Activated T-helper 2 cell treated with anti-CD3 and anti-CD28 coated beads, Interferon-gamma antibody, Interleukin-2, Interleukin-4, amounts not matched to agents 10 μg/mL and 5 μg/mL and 100 μg/mL, durations not matched to agents 14 hours and 24 hours and 36 hours (primary cell): ENCODE measurements around the gene PTBP1. TPM values are rescaled to one million over a fixed set of nuclear protein-coding genes. Genes with fewer than 3 reads are reported as not detected.

Experiments used
- DNase-seq: peaks from one replicate; pipeline ENCODE4 v3.0.0; 2021; ENCODE audit warnings: low spot score
- H3K27ac Mint-ChIP-seq: one replicate; pipeline ENCODE4 v1.8.0; 2021; ENCODE audit warnings: mixed read lengths
- H3K27me3 Mint-ChIP-seq: one replicate; pipeline ENCODE4 v1.8.0; 2021; ENCODE audit warnings: low read depth, mixed read lengths
- H3K36me3 Mint-ChIP-seq: one replicate; pipeline ENCODE4 v1.8.0; 2021; ENCODE audit warnings: low read depth, mixed read lengths
- H3K4me1 Mint-ChIP-seq: one replicate; pipeline ENCODE4 v1.8.0; 2021; ENCODE audit warnings: low read depth, mixed read lengths
- H3K4me3 Mint-ChIP-seq: one replicate; pipeline ENCODE4 v1.8.0; 2021; ENCODE audit warnings: low read depth, mild to moderate bottlenecking, moderate library complexity, mixed read lengths
- H3K9me3 Mint-ChIP-seq: one replicate; pipeline ENCODE4 v1.8.0; 2021; ENCODE audit warnings: mixed read lengths
- intact Hi-C: fragments of 100-400 bp; cut with micrococcal nuclease; formaldehyde crosslinking; loops from one replicate; pipeline ENCODE4 v1.15.1; 2023
- total RNA-seq: library from RNA; stranded (reverse); gene quantifications from 2 replicates; pipeline ENCODE4 v1.2.3, GENCODE V29; 2022

PTBP1 gene
- total RNA-seq, 1 donor from 2014 or later, result 739 TPM

DNA sequence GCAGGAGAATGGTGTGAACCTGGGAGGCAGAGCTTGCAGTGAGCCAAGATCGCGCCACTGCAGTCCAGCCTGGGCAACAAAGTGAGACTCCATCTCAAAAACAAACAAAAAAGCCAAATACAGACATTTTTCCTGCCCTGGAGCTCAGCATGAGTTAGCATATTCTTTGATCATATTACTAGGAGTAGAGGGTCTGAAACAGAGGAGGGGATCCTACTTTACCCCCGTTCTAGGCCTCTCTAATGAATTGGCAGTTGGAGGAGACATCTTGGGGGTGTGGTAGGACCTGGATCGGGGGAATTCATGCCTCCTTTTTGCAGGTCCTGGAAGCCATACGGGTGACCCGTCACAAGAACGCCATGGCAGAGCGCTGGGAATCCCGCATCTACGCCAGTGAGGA, 34.1 kb upstream of the PTBP1 start:
- intact Hi-C loops, result no loop called here

DNA sequence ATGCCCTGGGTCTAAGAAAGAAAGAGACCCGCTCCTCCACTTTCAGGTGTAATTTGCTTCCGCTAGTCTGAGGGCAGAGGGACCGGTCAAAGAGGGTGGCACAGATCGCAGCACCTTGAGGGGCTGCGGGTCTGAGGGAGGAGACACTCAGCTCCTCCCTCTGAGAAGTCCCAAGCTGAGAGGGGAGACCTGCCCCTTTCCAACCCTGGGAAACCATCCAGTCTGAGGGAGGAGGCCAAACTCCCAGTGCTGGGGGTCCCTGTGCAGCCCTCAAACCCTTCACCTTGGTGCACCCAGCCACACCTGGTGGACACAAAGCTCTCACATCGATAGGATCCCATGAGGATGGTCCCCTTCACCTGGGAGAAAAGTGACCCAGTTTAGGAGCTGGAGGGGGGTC, 33.4 kb upstream of the PTBP1 start:
- H3K36me3 Mint-ChIP-seq, result no peaks in the 10 kb centered on the region

More for the DNA sequence above, 34.1 kb upstream of the PTBP1 start:
- Mint-ChIP-seq H3K4me1 (no peaks in the 10 kb centered on the region), H3K27ac (no peak overlapping the region), H3K27me3 (no peaks in the 10 kb centered on the region), H3K36me3 (no peaks in the 10 kb centered on the region), H3K9me3 (peaks cover 4% of the 10 kb centered on the region), H3K4me3 (no peak overlapping the region)
- no peak for DNase-seq

DNA sequence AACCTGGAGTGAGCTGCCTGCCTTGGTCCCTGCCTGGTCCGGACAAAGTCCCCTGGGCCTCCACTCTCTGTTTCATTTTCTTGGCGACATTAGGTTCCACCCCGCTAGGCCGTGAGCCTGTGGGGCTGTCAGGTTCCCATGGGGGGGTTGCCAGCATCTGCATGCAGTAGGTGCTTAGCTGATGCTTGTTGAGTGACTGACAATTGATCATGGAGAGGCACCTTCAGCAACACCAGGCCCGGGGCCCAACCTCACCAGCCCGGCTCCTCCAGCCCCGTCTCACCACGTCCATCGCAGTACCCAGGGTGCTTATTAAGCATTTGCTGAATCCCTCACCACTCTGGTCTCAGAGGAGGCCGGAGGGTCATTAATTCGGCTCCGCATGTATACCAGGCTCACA, 33.0 kb upstream of the PTBP1 start:
- no peaks in the 10 kb centered on the region for H3K4me1 Mint-ChIP-seq
- no peak overlapping the region for H3K27ac Mint-ChIP-seq
- intact Hi-C loops, result no loop called here
- H3K4me3 Mint-ChIP-seq, result no peak overlapping the region
- H3K27me3 Mint-ChIP-seq, result no peaks in the 10 kb centered on the region
- no peak for DNase-seq
- peaks cover 4% of the 10 kb centered on the region for H3K9me3 Mint-ChIP-seq
- no peaks in the 10 kb centered on the region for H3K36me3 Mint-ChIP-seq

More for the DNA sequence above, 33.4 kb upstream of the PTBP1 start:
- no peaks in the 10 kb centered on the region for H3K4me1 Mint-ChIP-seq
- intact Hi-C loops, result no loop called here
- H3K27ac Mint-ChIP-seq, result no peak overlapping the region
- H3K27me3 Mint-ChIP-seq, result no peaks in the 10 kb centered on the region
- peaks cover 4% of the 10 kb centered on the region for H3K9me3 Mint-ChIP-seq
- DNase-seq, result no peak
- no peak overlapping the region for H3K4me3 Mint-ChIP-seq

DNA sequence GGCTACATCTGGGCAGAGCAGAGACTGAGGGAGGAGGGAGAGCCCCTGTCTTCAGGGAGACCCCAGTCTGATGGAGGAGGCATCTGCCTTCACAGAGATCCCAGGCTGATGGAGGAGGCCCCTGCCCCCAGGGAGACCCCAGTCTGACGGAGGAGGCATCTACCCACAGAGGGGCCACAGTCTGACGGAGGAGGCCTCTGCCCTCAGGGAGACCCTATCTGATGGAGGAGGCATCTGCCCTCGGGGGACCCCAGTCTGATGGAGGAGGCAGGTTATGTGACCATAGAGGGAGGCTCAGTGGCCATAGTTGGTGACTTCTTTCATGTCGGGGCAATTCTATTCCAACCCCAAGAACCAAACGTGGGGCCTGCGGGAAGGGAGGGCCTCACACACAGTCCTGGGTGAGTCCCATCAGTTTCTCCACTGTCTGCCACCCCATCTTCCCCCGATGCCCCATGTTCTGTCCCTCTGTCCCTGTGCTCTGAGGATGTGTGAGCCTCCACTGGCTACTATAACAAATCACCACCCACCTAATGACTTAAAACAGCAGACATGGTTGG, 32.0 kb upstream of the PTBP1 start:
- no peak overlapping the region for H3K27ac Mint-ChIP-seq
- no peaks in the 10 kb centered on the region for H3K9me3 Mint-ChIP-seq
- DNase-seq, result no peak
- H3K36me3 Mint-ChIP-seq, result no peaks in the 10 kb centered on the region
- intact Hi-C loops, result no loop called here
- no peak overlapping the region for H3K4me3 Mint-ChIP-seq
- peaks cover under 1% of the 10 kb centered on the region for H3K4me1 Mint-ChIP-seq
- H3K27me3 Mint-ChIP-seq, result peaks cover under 1% of the 10 kb centered on the region

DNA sequence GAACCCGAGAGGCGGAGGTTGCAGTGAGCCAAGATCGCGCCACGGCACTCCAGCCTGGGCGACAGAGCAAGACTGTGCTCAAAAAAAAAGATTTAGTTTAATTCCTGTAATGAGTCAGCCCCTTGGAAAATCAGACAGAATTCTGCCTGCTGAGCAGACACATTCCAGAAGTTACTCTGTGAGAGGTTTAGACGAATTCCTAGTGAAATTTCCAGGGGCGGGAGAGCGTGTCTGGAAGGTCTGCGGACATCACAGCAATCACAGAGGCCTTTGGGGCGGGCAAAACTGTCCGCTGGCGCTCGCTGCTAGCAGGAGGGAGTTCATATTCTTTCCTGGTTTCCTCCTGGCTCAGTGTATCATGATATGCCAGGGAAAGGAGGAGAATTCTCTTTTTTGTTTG, 28.8 kb upstream of the PTBP1 start:
- no peak overlapping the region for H3K4me3 Mint-ChIP-seq
- H3K4me1 Mint-ChIP-seq, result peaks cover 2% of the 10 kb centered on the region
- intact Hi-C loops, result no loop called here
- no peak overlapping the region for H3K27ac Mint-ChIP-seq
- H3K36me3 Mint-ChIP-seq, result no peaks in the 10 kb centered on the region
- H3K27me3 Mint-ChIP-seq, result peaks cover 2% of the 10 kb centered on the region
- H3K9me3 Mint-ChIP-seq, result no peaks in the 10 kb centered on the region
- no peak for DNase-seq

DNA sequence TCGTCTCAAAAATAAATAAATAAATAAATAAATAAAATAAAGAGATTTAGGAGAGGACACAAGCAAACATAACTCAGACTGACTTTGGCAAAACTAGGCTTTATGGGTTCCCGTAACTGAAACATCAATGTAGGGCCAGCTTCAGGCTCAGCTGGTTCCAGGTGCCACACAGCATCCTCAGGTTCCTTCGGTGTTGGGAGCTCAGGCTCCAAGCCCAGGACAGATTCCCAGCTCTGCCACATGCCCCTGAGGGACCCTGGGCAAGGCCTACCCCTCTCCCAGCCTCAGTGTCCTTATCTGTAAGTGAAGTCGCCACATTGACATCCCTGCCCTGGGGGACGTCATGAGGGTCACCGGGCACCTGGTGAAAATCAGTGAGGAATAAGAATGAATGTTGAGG, 27.6 kb upstream of the PTBP1 start:
- H3K36me3 Mint-ChIP-seq, result no peaks in the 10 kb centered on the region
- H3K27me3 Mint-ChIP-seq, result peaks cover 2% of the 10 kb centered on the region
- intact Hi-C loops, result loop anchor here (2.0 to 10.0 kb wide), 3 partner anchors 65 to 231 kb away; partner anchors contain the start of gene GRIN3B
- H3K27ac Mint-ChIP-seq, result no peak overlapping the region
- H3K9me3 Mint-ChIP-seq, result no peaks in the 10 kb centered on the region
- no peak for DNase-seq
- peaks cover 2% of the 10 kb centered on the region for H3K4me1 Mint-ChIP-seq
- H3K4me3 Mint-ChIP-seq, result no peak overlapping the region

DNA sequence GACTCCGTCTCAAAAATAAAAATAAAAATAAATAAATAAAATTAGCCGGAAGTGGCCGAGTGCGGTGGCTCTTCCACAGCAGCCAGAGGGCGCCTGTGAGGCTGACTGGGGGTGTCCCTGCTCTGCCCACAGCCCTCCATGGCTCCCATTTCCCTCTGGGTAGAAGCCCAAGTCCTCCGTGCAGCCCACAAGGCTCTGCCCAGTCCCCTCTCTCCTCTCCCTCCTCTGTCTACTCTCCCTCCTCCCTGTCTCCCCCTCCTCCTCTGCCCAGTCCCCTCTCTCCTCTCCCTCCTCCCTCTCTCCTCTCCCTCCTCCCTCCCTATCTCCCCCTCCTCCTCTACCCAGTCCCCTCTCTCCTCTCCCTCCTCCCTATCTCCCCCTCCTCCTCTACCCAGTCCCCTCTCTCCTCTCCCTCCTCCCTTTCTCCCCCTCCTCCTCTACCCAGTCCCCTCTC, 25.9 kb upstream of the PTBP1 start:
- no peaks in the 10 kb centered on the region for H3K36me3 Mint-ChIP-seq
- H3K4me1 Mint-ChIP-seq, result peaks cover 2% of the 10 kb centered on the region
- no peaks in the 10 kb centered on the region for H3K9me3 Mint-ChIP-seq
- no peak overlapping the region for H3K4me3 Mint-ChIP-seq
- H3K27me3 Mint-ChIP-seq, result peaks cover 2% of the 10 kb centered on the region
- intact Hi-C loops, result loop anchor here (2.0 to 10.0 kb wide), 3 partner anchors 63 to 229 kb away; partner anchors contain the start of gene GRIN3B
- DNase-seq, result no peak
- no peak overlapping the region for H3K27ac Mint-ChIP-seq

DNA sequence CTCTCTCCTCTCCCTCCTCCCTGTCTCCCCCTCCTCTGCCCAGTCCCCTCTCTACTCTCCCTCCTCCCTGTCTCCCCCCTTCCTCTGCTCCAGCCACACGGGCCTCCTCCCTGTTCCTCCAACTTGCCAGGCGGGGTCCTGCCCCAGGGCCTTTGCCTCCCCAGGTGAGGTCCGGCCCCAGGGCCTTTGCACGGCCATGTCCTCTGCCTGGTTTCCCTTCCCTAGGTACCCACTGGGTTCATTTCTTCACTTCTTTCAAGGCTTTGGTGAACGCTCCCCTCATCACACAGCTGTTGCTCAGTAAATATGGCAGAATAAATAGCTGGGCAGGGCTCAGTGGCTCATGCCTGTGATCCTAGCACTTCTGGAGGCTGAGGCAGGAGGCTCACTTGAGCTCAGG, 25.2 kb upstream of the PTBP1 start:
- no peak for DNase-seq
- H3K27me3 Mint-ChIP-seq, result peaks cover 2% of the 10 kb centered on the region
- H3K4me3 Mint-ChIP-seq, result no peak overlapping the region
- H3K9me3 Mint-ChIP-seq, result no peaks in the 10 kb centered on the region
- peaks cover 2% of the 10 kb centered on the region for H3K4me1 Mint-ChIP-seq
- no peak overlapping the region for H3K27ac Mint-ChIP-seq
- no peaks in the 10 kb centered on the region for H3K36me3 Mint-ChIP-seq
- intact Hi-C loops, result loop anchor here (10.0 kb wide), 1 partner anchor 63 kb away; no protein-coding TSS in a partner anchor

DNA sequence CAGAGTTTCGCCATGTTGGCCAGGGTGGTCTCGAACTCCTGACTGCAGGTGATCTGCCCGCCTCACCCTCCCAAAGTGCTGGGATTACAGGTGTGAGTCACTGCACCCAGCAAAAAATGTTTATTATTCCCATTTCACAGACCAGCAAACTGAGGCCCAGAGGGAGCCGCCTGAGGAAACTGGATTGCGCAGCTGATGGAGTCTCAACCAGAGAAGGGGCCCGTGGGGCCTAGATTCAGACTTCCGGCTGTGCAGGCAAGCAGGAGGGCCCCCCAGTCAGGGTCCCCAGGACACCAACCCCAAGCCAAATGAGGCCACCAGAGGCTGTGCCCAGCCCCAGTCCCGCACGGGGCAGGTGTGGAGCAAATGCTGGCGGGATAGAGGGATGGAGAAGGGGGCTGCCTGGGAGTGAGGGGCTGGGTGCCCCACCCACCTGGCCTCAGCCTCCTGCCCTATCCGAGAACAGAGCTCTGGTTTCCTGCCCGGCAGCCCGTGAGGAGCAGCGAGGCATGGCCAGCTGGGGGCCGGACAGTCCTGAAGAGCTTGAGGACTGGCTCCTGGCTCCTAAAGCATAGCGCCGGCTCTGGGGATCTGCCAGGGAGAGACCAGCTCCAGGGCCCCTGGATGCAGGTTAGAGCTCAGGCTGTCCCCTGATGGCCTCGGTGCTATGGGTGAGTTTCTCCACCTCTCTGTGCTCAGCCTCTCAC, 24.4 kb upstream of the PTBP1 start:
- peaks cover 2% of the 10 kb centered on the region for H3K4me1 Mint-ChIP-seq
- intact Hi-C loops, result loop anchor here (10.0 kb wide), 1 partner anchor 62 kb away; no protein-coding TSS in a partner anchor
- no peak overlapping the region for H3K4me3 Mint-ChIP-seq
- H3K27me3 Mint-ChIP-seq, result peaks cover 2% of the 10 kb centered on the region
- DNase-seq, result no peak
- H3K36me3 Mint-ChIP-seq, result no peaks in the 10 kb centered on the region
- no peaks in the 10 kb centered on the region for H3K9me3 Mint-ChIP-seq
- no peak overlapping the region for H3K27ac Mint-ChIP-seq

DNA sequence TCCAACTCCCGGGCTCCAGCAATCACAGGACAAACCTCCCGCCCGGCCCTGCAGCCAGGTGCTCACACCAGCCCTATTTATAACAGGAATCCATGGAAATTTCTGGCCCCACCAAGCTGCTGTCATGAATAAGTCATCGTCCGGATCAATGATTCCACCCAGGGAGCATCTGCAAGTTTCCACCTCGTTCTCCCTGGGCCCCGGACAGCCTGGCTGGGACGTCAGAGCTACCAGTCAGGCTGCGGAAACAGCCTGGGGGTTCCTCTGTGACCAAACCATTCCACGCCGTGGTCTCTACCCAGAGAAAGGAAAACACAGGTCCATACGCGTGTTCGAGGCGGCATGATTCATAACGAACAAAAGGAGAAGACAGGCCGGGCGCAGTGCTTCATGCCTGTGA, 20.7 kb upstream of the PTBP1 start:
- Mint-ChIP-seq H3K27me3 (no peaks in the 10 kb centered on the region), H3K9me3 (no peaks in the 10 kb centered on the region), H3K4me1 (no peaks in the 10 kb centered on the region), H3K36me3 (no peaks in the 10 kb centered on the region), H3K27ac (no peak overlapping the region), H3K4me3 (no peak overlapping the region)
- no peak for DNase-seq
- intact Hi-C loops, result loop anchor here (10.0 kb wide), 1 partner anchor 58 kb away; no protein-coding TSS in a partner anchor

DNA sequence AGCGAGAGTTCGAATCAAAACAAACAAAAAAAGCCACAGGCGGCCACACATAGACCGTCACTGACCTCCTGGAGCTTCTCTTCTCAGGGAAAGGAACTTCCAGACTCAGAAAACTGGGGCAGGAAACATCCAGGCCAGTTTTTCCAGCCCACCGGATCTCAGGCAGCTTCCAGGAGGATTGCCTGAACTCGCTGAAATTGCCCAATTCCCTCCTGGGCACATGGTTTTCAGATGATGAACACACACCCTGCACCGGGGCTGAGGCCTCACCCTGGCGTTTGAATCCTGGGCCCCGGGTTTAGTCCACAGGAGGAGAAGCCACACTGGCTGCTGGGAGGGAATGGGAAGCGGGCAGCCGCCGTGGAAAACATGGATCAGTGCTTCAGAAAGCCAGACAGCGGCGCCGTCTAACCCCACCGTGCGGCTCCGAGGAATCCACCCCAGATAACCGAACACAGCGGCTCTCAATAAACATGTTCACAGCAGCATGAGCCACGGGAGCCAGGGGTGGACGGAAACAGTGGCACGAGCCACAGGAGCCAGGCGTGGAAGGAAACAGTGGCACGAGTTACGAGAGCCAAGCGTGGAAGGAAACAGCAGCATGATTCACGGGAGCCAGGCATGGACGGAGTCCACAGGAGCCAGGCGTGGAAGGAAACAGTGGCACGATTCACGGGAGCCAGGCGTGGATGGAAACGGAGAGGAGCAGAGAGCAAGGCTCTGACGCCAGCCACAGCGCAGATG, 18.2 kb upstream of the PTBP1 start:
- Mint-ChIP-seq H3K27me3 (no peaks in the 10 kb centered on the region), H3K27ac (no peak overlapping the region), H3K36me3 (no peaks in the 10 kb centered on the region), H3K9me3 (no peaks in the 10 kb centered on the region), H3K4me3 (no peak overlapping the region), H3K4me1 (no peaks in the 10 kb centered on the region)
- DNase-seq, result no peak
- intact Hi-C loops, result loop anchor here (10.0 kb wide), 1 partner anchor 56 kb away; no protein-coding TSS in a partner anchor

DNA sequence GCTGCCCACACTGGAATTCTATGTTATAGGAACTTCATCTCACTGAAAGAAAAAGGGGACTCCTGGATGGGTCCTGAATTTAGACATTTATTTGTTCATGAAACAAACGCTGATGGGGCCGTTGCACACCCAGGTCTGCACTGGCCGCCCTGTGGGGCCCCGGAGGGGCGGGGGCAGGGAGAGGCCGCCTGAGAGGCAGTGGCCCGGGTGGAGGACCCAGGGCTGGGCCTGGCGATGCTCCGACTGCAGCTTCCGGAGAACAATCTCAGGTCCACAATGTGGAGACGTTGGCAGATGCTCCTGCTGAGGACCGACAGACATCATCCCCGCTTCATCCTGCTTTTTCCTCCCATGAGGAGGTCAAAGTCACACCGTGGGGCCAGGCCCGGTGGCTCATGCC, 16.3 kb upstream of the PTBP1 start:
- H3K36me3 Mint-ChIP-seq, result no peaks in the 10 kb centered on the region

DNA sequence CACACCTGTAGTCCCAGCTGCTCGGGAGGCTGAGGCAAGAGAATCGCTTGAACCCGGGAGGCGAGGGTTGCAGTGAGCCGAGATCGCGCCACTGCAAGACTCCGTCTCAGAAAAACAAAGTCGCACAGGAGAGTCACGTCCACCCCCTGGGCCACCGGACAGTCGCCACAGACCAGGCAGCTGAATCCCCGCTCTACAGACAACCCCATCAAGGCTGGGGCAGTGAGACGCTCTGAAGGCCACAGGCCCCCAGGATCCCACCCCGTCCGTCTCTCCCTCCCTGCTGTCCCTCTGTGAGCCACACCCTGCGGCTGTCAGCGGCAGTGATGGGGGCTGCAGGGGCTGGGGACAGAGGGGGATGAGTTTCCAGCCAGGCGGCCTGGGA, 15.5 kb upstream of the PTBP1 start:
- no peaks in the 10 kb centered on the region for H3K36me3 Mint-ChIP-seq
- no peak overlapping the region for H3K4me3 Mint-ChIP-seq
- no peaks in the 10 kb centered on the region for H3K9me3 Mint-ChIP-seq
- no peaks in the 10 kb centered on the region for H3K4me1 Mint-ChIP-seq
- DNase-seq, result no peak
- no peaks in the 10 kb centered on the region for H3K27me3 Mint-ChIP-seq
- H3K27ac Mint-ChIP-seq, result no peak overlapping the region
- intact Hi-C loops, result no loop called here

More for the DNA sequence above, 16.3 kb upstream of the PTBP1 start:
- Mint-ChIP-seq H3K27me3 (no peaks in the 10 kb centered on the region), H3K9me3 (no peaks in the 10 kb centered on the region), H3K4me3 (no peak overlapping the region), H3K4me1 (no peaks in the 10 kb centered on the region), H3K27ac (no peak overlapping the region)
- no peak for DNase-seq
- intact Hi-C loops, result no loop called here
